Subcutaneous abdominal adipose tissue (tissue), 5 donors: ENCODE results near the gene SNX3.
A peak's percentile ranks its signal among the peaks of the same experiment; 100 is the strongest.

Experiments
- H3K27ac ChIP-seq: one replicate; pipeline ENCODE4 v1.7.0; 2013; ENCODE audit warnings: low read depth, mild to moderate bottlenecking, inconsistent platforms, low read length, moderate library complexity
- H3K27me3 ChIP-seq, 5 donors: one replicate each; pipeline ENCODE4 v1.7.0; 2013; ENCODE audit warnings: low read length in 5 of 5, inconsistent platforms in 1 of 5; ENCODE audit not compliant: control insufficient read depth in 5 of 5, insufficient read depth in 4 of 5
- H3K36me3 ChIP-seq, 5 donors: one replicate each; pipeline ENCODE4 v1.7.0; 2013; ENCODE audit warnings: low read length in 5 of 5; ENCODE audit not compliant: control insufficient read depth in 5 of 5, insufficient read depth in 5 of 5
- H3K4me1 ChIP-seq, 5 donors: one replicate each; pipeline ENCODE4 v1.7.0; 2013; ENCODE audit warnings: low read length in 5 of 5, mild to moderate bottlenecking in 3 of 5, moderate library complexity in 1 of 5; ENCODE audit not compliant: control insufficient read depth in 5 of 5, insufficient read depth in 5 of 5
- H3K4me3 ChIP-seq, 5 donors: one replicate each; pipeline ENCODE4 v1.7.0; 2013; ENCODE audit warnings: low read length in 5 of 5, low read depth in 1 of 5
- H3K9ac ChIP-seq, 5 donors: one replicate each; pipeline ENCODE4 v1.7.0; 2013; ENCODE audit warnings: low read length in 5 of 5, mild to moderate bottlenecking in 4 of 5, moderate library complexity in 3 of 5
- H3K9me3 ChIP-seq, 5 donors: one replicate each; pipeline ENCODE4 v1.7.0; 2013; ENCODE audit warnings: low read length in 5 of 5; ENCODE audit not compliant: control insufficient read depth in 5 of 5
- donor health status: healthy.
- donor health status: healthy.
- donor health status: healthy.
- donor health status: healthy.
- donor health status: healthy.

Gene SNX3

DNA sequence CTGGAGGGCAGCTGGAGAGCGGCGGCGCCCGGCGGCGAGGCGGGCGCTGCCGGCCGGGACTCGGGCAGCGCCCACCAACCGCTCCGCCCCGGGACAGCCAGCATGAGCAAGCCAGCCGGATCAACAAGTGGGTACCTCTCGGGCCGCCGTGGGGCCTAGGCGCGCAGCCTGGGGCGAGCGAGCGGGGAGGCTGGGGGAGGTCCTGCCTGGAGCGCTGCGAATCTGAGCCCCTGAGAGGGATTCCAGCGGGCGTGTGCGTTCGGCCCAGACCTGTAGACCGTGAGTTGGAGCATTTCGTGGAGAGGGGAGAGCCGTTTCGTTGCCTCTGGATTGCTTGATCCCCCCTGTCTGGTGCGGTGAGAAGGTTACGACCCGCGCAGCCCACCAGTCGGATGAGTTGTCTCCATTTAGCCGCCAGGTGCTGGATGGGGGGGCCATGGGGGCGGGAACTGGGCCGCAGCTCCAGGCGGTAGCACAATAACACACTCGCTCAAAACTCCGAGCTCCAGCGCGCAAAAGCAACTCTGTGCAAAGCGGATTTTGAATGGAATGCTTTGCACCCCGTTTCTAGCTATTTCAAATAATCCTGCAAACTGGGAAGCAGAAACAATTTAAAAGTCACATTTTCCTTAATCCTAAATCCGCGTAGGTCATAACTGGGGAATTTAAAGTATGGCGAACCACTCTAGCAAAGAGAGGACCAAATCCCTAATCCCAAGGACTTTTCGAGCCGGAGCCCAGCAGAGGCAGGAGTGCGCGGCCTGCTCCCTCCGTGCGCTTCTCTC lies 94.0 kb downstream of the SNX3 start:
- Histone ChIP-seq H3K4me1 (peaks cover 0 to 64% (median 52%) of the 10 kb centered on the region in 5 donors), H3K27me3 (peaks cover 74 to 99% (median 96%) of the 10 kb centered on the region in 5 donors)

GRCh38 chr6:108165714-108166663 lies 94.9 kb downstream of the SNX3 start, which contains the start of gene NR2E1:
TSS of gene NR2E1 (plus strand) at chr6:108166022. CDS start at chr6:108166766, 744 bp downstream.
- no peak within 1 kb of the TSS for H3K9ac ChIP-seq
- peaks cover 78 to 99% (median 96%) of the 10 kb centered on the region in 5 donors for H3K27me3 ChIP-seq
- peaks cover 0 to 62% (median 52%) of the 10 kb centered on the region in 5 donors for H3K4me1 ChIP-seq
- H3K9me3 ChIP-seq = no peaks in the 10 kb centered on the region
- H3K36me3 ChIP-seq = no peaks in the 10 kb centered on the region
- H3K27ac ChIP-seq = no peak within 1 kb of the TSS
- peak within 1 kb of the TSS in 2 of 5 donors; percentile 5 to 41 for H3K4me3 ChIP-seq

More for the DNA sequence above, 94.0 kb downstream of the SNX3 start:
- peak overlapping the region in 1 of 5 donors; percentile 55 for H3K4me3 ChIP-seq
- no peak overlapping the region for H3K9ac ChIP-seq
- no peaks in the 10 kb centered on the region for H3K36me3 ChIP-seq
- H3K27ac ChIP-seq = no peak overlapping the region
- no peaks in the 10 kb centered on the region for H3K9me3 ChIP-seq

- Histone ChIP-seq H3K36me3 (no peaks in the 10 kb centered on the region), H3K9me3 (no peaks in the 10 kb centered on the region), H3K27ac (no peak overlapping the region), H3K9ac (no peak overlapping the region), H3K4me3 (peak overlapping the region in 2 of 5 donors; percentile 4 to 41), H3K4me1 (peaks cover 0 to 58% (median 52%) of the 10 kb centered on the region in 5 donors), H3K27me3 (peaks cover 78 to 98% (median 96%) of the 10 kb centered on the region in 5 donors)
These were observed 95.8 kb downstream of the SNX3 start for GRCh38 chr6:108164815-108165706.

DNA sequence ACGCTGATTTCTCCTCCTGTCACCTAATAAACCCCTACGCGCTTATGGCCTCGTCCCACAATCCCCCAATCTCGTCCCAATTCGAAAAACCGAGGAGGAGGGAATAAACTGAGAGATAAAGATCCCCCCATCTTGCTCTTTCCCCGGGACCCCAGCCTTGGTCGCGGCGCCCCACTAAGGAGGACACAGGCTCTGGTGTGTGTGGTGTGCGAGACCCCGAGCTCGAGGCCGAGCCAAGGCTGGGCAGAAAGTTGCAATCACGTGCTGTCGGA lies 96.4 kb downstream of the SNX3 start:
- peaks cover 0 to 56% (median 50%) of the 10 kb centered on the region in 5 donors for H3K4me1 ChIP-seq
- no peak overlapping the region for H3K27ac ChIP-seq
- no peak overlapping the region for H3K9ac ChIP-seq
- no peaks in the 10 kb centered on the region for H3K9me3 ChIP-seq
- H3K4me3 ChIP-seq = peak overlapping the region in 1 of 5 donors; percentile 41
- H3K27me3 ChIP-seq = peaks cover 76 to 98% (median 95%) of the 10 kb centered on the region in 5 donors
- H3K36me3 ChIP-seq = no peaks in the 10 kb centered on the region

GRCh38 chr6:108163644-108164542 lies 96.9 kb downstream of the SNX3 start:
- peak overlapping the region in 1 of 5 donors; percentile 41 for H3K4me3 ChIP-seq
- H3K9ac ChIP-seq = no peak overlapping the region
- H3K4me1 ChIP-seq = peaks cover 0 to 50% (median 44%) of the 10 kb centered on the region in 5 donors
- H3K36me3 ChIP-seq = no peaks in the 10 kb centered on the region
- H3K9me3 ChIP-seq = no peaks in the 10 kb centered on the region
- no peak overlapping the region for H3K27ac ChIP-seq
- H3K27me3 ChIP-seq = peaks cover 71 to 98% (median 96%) of the 10 kb centered on the region in 5 donors

- no peak overlapping the region for H3K9ac ChIP-seq
- H3K4me1 ChIP-seq = peaks cover 0 to 44% (median 38%) of the 10 kb centered on the region in 5 donors
- no peak overlapping the region for H3K4me3 ChIP-seq
- H3K9me3 ChIP-seq = no peaks in the 10 kb centered on the region
- no peaks in the 10 kb centered on the region for H3K36me3 ChIP-seq
- peaks cover 66 to 97% (median 94%) of the 10 kb centered on the region in 5 donors for H3K27me3 ChIP-seq
- H3K27ac ChIP-seq = no peak overlapping the region
These were observed 97.6 kb downstream of the SNX3 start for GRCh38 chr6:108163267-108163643.

GRCh38 chr6:108161724-108162282 lies 99.0 kb downstream of the SNX3 start:
- peaks cover 66 to 98% (median 94%) of the 10 kb centered on the region in 5 donors for H3K27me3 ChIP-seq
- no peak overlapping the region for H3K4me3 ChIP-seq
- no peak overlapping the region for H3K9ac ChIP-seq
- no peak overlapping the region for H3K27ac ChIP-seq
- peaks cover 0 to 44% (median 36%) of the 10 kb centered on the region in 5 donors for H3K4me1 ChIP-seq
- H3K36me3 ChIP-seq = no peaks in the 10 kb centered on the region
- H3K9me3 ChIP-seq = no peaks in the 10 kb centered on the region
